Measurements from ENCODE around the gene TAPBPL.
"Not testable (repeated sequence)": the region's sequence is repeated elsewhere in the genome, so short reads cannot be mapped to it uniquely, and the experiment has no call there.

Gene TAPBPL

DNA sequence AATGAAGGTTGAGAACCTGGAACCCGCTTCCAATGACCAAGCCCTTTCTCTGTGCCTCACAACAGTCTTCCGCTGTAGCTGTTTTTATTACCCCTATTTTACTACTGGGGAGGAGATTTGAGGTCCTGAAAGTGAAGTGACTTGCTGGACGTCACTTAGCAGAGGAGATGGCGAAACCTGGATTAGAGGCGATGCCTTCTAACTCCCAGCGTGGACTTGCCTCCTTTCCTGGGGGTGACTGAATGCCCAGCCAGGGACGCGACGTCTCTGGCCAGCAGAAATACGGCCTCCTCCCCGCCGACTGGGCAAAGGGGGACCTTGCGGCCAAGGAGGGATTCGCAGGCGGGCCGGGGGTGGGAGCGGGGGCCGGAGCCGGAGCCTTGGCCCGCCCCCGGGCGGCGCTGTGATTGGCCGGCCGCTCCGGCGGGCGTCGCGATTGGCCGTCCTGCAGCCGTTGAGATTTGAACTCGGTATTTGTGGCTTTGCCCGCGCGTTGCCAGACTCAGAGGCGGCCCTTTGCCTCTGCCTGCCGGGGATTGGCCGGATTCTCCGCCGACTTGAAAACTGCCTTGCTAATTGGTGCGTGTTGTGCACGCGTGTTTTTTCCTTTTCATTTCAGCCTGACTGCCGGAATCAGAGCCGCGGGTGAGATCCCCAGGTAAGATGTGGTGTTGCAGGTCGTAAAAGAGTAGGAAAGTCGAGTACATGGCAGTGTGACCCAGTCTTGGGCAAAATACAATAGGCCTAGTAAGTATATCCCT is 41.8 kb downstream of the TAPBPL start, which contains the start of gene NCAPD2:
TSS of gene NCAPD2 (plus strand) at position 606 of the 761 bp plus-strand sequence. CDS start 997 bp downstream, outside the sequence.
- no peak for FAIRE-seq

DNA sequence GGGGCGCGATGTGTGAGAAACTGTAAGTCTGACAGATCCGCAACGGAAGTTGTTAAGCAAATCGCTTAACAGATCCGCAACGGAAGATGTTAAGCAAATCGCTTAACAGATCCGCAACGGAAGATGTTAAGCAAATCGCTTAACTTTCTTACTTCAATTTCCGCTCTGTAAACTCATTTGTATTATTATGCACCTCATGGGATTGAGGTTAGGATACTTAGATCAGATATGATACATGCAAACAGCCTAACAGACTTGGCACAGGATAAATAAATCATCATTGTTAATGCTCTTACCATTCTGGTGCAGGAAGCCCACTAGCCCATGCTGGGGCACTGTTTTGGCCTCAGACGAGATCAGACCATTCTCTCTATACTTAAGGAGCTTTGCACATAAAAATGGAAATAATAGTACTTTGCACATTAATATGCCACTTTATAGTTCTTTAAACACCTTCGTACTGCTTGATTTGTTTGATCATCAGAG is 42.5 kb downstream of the TAPBPL start:
- no peak for FAIRE-seq

DNA sequence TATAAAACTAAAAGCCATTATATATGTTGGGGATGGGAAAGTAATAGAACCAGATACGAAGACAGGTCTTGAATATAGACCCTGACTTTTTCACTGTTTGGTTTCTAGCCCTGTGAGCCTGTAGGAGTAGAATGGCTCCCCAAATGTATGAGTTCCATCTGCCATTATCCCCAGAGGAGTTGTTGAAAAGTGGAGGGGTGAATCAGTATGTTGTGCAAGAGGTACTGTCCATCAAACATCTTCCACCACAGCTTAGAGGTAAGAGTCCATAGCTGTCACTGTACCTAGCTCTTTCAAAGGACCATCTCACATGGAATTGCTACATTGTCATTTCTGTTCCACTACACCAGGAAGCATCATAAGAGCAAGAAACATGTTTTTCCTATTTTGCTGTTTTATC is 43.1 kb downstream of the TAPBPL start:
- no peak for FAIRE-seq

DNA sequence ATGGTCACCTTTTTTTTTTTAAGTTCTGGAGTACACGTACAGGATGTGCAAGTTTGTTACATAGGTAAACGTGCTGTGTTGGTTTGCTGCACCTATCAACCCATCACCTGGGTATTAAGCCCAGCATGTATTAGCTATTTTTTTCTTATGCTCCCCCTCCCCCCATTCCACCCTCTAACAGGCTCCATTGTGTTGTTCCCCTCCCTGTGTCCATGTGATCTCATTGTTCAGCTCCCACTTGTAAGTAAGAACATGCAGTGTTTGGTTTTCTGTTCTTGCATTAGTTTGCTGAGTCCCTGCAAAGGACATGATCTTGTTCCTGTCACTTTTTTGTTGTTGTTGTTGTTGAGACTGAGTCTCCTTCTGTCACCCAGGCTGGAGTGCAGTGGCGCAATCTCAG is 45.4 kb downstream of the TAPBPL start:
- not testable (repeated sequence) for FAIRE-seq

DNA sequence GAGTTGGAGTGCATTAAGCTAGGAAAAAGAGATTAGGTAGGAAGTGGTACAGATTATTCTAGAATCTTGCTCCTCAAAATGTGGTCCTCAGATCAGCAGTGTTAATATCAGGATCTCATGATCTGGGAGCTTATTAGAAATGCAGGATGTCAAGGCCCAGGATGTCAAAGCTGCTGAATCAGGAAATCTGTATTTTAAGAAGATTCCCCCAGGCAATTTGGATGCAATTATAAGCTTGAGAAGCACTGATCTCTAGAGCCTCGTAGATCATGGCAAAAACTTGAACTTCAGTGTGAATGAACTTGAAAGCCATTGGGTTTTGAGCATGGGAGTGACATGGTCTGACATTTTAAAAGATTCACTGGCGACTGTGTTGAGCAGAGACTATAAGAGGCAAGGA is 48.6 kb downstream of the TAPBPL start:
- FAIRE-seq = no peak

DNA sequence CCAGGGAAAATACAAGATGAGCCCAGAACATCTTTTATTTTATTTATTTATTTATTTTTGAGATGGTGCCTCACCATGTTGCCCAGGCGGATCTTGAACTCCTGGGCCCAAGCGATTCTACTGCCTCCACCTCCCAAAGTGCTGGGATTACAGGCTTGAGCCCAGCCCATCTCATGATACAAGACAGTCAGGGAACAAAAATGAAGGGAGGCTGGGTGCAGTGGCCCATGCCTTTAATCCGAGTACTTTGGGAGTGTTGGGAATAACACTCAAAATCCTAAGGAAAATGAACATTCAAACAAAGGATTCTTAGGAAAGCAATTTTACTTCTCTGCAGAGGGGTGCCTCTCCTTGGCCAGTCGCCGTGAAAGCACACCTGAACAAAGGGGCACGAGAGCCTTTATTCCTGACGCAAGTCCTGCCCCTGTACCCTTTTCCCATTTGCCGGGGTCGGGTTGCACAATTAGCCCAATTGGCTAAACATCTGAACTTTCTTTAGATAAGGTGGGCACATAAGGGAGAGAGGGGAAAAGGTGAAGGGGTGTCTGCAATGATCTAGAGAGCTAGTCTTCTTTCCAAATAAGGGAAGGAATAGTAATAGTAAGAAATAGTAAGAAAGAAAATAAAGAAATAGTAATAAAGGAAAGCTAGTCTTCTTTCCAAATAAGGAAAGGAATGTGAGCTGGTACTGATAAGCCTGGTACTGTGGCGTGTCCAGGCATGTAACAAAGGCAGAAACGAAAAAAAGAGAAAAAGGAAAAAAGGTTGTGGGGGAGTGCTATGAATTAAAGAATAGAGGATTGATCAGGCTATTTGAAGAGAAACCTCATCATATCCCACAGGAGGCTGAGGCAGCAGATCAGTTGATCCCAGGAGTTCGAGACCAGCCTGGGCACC is 55.5 kb downstream of the TAPBPL start:
- FAIRE-seq = no peak

DNA sequence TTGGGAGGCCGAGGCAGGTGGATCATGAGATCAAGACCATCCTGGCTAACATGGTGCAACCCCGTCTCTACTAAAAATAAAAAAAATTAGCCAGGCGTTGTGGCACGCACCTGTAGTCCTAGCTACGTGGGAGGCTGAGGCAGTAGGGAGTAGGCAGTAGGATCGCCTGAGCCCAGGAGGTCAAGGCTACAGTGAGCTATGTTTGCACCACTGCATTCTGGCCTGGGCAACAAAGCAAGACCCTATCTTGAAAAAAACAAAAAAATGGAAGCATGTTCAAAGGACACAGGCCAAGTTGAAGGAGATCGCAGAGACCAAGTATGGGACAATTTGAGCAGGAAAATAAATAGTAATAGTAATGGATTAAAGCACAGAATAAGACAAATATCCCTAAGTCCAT is 56.2 kb downstream of the TAPBPL start:
- no peak for FAIRE-seq
